ENCODE results near the gene COL11A2. TPM values are rescaled to one million over a fixed set of nuclear protein-coding genes. Genes with fewer than 3 reads are reported as not detected.
A peak's percentile ranks its signal among the peaks of the same experiment; 100 is the strongest.

COL11A2 gene
- total and polyA plus RNA-seq, 2 of the 13 experiments (the other 11 are each of a cell fraction or from before 2014, with no cell fraction given): 0.55 TPM

GRCh38 chr6:33211666-33212422 is 19.6 kb upstream of the COL11A2 start (continued):
- TF ChIP-seq CTCF (CRISPR knock-in tag; IDR thresholded peaks at IDR 0.05): peak; percentile 33; the same call in 1 of the 2 replicates
- no peak for TF ChIP-seq ELF3 (CRISPR knock-in tag; IDR thresholded peaks at IDR 0.05)
- no peak for TF ChIP-seq TCF7L2 (IDR thresholded peaks at IDR 0.05; ENCODE audit: low read depth, low read length)
- TF ChIP-seq NFRKB (IDR thresholded peaks at IDR 0.05): no peak
- peak; percentile 18 for TF ChIP-seq AGO2 (optimal IDR thresholded peaks at IDR 0.05; ENCODE audit: low read depth, low read length)
- TF ChIP-seq CEBPZ (IDR thresholded peaks at IDR 0.05; ENCODE audit: low read length): no peak
- no peak for TF ChIP-seq SP1 (IDR thresholded peaks at IDR 0.05)
- no peak for TF ChIP-seq SP1 (CRISPR knock-in tag; IDR thresholded peaks at IDR 0.05)
- no peak for TF ChIP-seq PHB2 (IDR thresholded peaks at IDR 0.05; ENCODE audit: partially characterized antibody)
- TF ChIP-seq, protein P1, sequence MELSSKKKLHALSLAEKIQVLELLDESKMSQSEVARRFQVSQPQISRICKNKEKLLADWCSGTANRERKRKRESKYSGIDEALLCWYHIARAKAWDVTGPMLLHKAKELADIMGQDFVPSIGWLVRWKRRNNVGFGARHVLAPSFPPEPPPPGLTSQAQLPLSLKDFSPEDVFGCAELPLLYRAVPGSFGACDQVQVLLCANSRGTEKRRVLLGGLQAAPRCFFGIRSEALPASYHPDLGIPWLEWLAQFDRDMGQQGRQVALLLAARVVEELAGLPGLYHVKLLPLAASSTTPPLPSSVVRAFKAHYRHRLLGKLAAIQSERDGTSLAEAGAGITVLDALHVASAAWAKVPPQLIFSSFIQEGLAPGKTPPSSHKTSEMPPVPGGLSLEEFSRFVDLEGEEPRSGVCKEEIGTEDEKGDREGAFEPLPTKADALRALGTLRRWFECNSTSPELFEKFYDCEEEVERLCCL (CRISPR knock-in tag; IDR thresholded peaks at IDR 0.05; ENCODE audit: borderline replicate concordance): no peak
- peak; percentile 52 for TF ChIP-seq RBFOX2 (IDR thresholded peaks at IDR 0.05; ENCODE audit: low read depth, low read length)
- no peak for TF ChIP-seq ZNF34 (CRISPR knock-in tag; IDR thresholded peaks at IDR 0.05; ENCODE audit: borderline replicate concordance)
- no peak for TF ChIP-seq SMARCE1 (IDR thresholded peaks at IDR 0.05; ENCODE audit: borderline replicate concordance)
- TF ChIP-seq ZIK1 (CRISPR knock-in tag; IDR thresholded peaks at IDR 0.05; ENCODE audit: borderline replicate concordance, low read depth): no peak
- no peak for TF ChIP-seq DPF2 (CRISPR knock-in tag; IDR thresholded peaks at IDR 0.05; ENCODE audit: borderline replicate concordance, low read depth)
- TF ChIP-seq, protein P2, sequence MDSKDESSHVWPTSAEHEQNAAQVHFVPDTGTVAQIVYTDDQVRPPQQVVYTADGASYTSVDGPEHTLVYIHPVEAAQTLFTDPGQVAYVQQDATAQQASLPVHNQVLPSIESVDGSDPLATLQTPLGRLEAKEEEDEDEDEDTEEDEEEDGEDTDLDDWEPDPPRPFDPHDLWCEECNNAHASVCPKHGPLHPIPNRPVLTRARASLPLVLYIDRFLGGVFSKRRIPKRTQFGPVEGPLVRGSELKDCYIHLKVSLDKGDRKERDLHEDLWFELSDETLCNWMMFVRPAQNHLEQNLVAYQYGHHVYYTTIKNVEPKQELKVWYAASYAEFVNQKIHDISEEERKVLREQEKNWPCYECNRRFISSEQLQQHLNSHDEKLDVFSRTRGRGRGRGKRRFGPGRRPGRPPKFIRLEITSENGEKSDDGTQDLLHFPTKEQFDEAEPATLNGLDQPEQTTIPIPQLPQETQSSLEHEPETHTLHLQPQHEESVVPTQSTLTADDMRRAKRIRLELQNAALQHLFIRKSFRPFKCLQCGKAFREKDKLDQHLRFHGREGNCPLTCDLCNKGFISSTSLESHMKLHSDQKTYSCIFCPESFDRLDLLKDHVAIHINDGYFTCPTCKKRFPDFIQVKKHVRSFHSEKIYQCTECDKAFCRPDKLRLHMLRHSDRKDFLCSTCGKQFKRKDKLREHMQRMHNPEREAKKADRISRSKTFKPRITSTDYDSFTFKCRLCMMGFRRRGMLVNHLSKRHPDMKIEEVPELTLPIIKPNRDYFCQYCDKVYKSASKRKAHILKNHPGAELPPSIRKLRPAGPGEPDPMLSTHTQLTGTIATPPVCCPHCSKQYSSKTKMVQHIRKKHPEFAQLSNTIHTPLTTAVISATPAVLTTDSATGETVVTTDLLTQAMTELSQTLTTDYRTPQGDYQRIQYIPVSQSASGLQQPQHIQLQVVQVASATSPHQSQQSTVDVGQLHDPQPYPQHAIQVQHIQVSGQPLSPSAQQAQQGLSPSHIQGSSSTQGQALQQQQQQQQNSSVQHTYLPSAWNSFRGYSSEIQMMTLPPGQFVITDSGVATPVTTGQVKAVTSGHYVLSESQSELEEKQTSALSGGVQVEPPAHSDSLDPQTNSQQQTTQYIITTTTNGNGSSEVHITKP (CRISPR knock-in tag; IDR thresholded peaks at IDR 0.05; ENCODE audit: low read depth): no peak
- TF ChIP-seq CBX5 (CRISPR knock-in tag; IDR thresholded peaks at IDR 0.05; ENCODE audit: borderline replicate concordance): no peak
